ENCODE data around the gene NAB1. TPM values are rescaled to one million over a fixed set of nuclear protein-coding genes. Genes with fewer than 3 reads are reported as not detected.

The NAB1 gene
- total RNA-seq, 1 donor from 2014 or later: 71.5 TPM

GRCh38 chr2:190723397-190724090, 74.7 kb downstream of the NAB1 start:
- H3K36me3 ChIP-seq: no peaks in the 10 kb centered on the region
- no peaks in the 10 kb centered on the region for H3K27me3 ChIP-seq
- no peak overlapping the region for H3K4me3 ChIP-seq
- no peak for DNase-seq (ENCODE audit: low spot score)
- H3K9me3 Mint-ChIP-seq: no peaks in the 10 kb centered on the region
- no peaks in the 10 kb centered on the region for H3K9me3 ChIP-seq (ENCODE audit: low read depth)
- peaks cover 8% of the 10 kb centered on the region for H3K4me1 ChIP-seq
- H3K4me1 Mint-ChIP-seq: peaks cover 2% of the 10 kb centered on the region
- peaks cover 1% of the 10 kb centered on the region for H3K36me3 Mint-ChIP-seq
- H3K27me3 Mint-ChIP-seq (ENCODE audit: insufficient read depth, low read depth): no peaks in the 10 kb centered on the region
- TF ChIP-seq EZH2phosphoT487 (IDR thresholded peaks at IDR 0.05) (no peak), EZH2 (IDR thresholded peaks at IDR 0.05) (no peak), CTCF (IDR thresholded peaks at IDR 0.05) (no peak)
- peak overlapping the region; percentile 58 for H2AFZ ChIP-seq (replicated peaks)
- H3F3A ChIP-seq (ENCODE audit: low read depth): no peaks in the 10 kb centered on the region
- no peak overlapping the region for H3K4me2 ChIP-seq
- H3K9ac ChIP-seq: no peak overlapping the region
- no peak overlapping the region for H3K27ac Mint-ChIP-seq
- no peak overlapping the region for H3K27ac ChIP-seq
- no peaks in the 10 kb centered on the region for H3K79me2 ChIP-seq (ENCODE audit: low read depth)
- H4K20me1 ChIP-seq (ENCODE audit: low read depth): no peaks in the 10 kb centered on the region
- H3K4me3 Mint-ChIP-seq: no peak overlapping the region

DNA sequence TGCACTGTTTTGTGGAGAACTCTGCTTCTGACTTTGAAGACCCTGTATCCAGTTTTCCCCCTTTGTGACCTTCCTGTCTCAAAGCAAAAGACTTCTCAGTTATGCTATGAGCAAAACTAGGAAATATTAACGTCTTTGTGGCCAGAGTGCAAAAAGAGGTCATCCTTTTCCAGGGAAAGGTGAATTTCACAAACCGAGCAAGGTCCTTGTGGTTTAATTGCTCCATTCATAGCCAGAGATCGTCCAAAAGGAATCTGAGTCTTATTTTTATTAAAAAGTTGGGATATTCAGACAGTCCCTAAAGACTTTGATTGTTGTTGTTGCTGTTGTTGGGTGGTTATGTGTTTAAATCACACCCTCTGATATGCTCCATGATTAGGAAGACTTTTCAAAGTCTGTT, 77.4 kb downstream of the NAB1 start:
- H3K27me3 ChIP-seq: no peaks in the 10 kb centered on the region
- H3K9me3 Mint-ChIP-seq: no peaks in the 10 kb centered on the region
- H3K4me1 ChIP-seq: peaks cover 22% of the 10 kb centered on the region
- no peaks in the 10 kb centered on the region for H3K79me2 ChIP-seq (ENCODE audit: low read depth)
- H3K27me3 Mint-ChIP-seq (ENCODE audit: insufficient read depth, low read depth): no peaks in the 10 kb centered on the region
- no peaks in the 10 kb centered on the region for H3F3A ChIP-seq (ENCODE audit: low read depth)
- TF ChIP-seq EZH2 (IDR thresholded peaks at IDR 0.05) (no peak), EZH2phosphoT487 (IDR thresholded peaks at IDR 0.05) (no peak)
- H3K4me3 ChIP-seq: no peak overlapping the region
- H3K9ac ChIP-seq: no peak overlapping the region
- H3K36me3 Mint-ChIP-seq: peaks cover 1% of the 10 kb centered on the region
- H2AFZ ChIP-seq (replicated peaks): no peak overlapping the region
- no peak overlapping the region for H3K27ac ChIP-seq
- DNase-seq (ENCODE audit: low spot score): no peak
- no peak overlapping the region for H3K27ac Mint-ChIP-seq
- no peaks in the 10 kb centered on the region for H4K20me1 ChIP-seq (ENCODE audit: low read depth)
- H3K9me3 ChIP-seq (ENCODE audit: low read depth): no peaks in the 10 kb centered on the region
- no peak overlapping the region for H3K4me2 ChIP-seq
- no peaks in the 10 kb centered on the region for H3K36me3 ChIP-seq
- peaks cover 6% of the 10 kb centered on the region for H3K4me1 Mint-ChIP-seq
- no peak overlapping the region for H3K4me3 Mint-ChIP-seq

GRCh38 chr2:190736355-190736754, 87.5 kb downstream of the NAB1 start:
- Histone ChIP-seq H3K27ac (no peak overlapping the region), H3K27me3 (no peaks in the 10 kb centered on the region), H4K20me1 (ENCODE audit: low read depth) (no peaks in the 10 kb centered on the region), H3K36me3 (no peaks in the 10 kb centered on the region), H3K4me1 (peaks cover 6% of the 10 kb centered on the region), H3F3A (ENCODE audit: low read depth) (no peaks in the 10 kb centered on the region), H2AFZ (replicated peaks) (no peak overlapping the region), H3K79me2 (ENCODE audit: low read depth) (no peaks in the 10 kb centered on the region), H3K9me3 (ENCODE audit: low read depth) (no peaks in the 10 kb centered on the region), H3K9ac (no peak overlapping the region), H3K4me2 (no peak overlapping the region), H3K4me3 (no peak overlapping the region)
- Mint-ChIP-seq H3K9me3 (peaks cover 5% of the 10 kb centered on the region), H3K4me3 (no peak overlapping the region), H3K27ac (no peak overlapping the region), H3K36me3 (no peaks in the 10 kb centered on the region), H3K4me1 (peaks cover 2% of the 10 kb centered on the region), H3K27me3 (ENCODE audit: insufficient read depth, low read depth) (no peaks in the 10 kb centered on the region)
- no peak for DNase-seq (ENCODE audit: low spot score)
- no peak for TF ChIP-seq CTCF (IDR thresholded peaks at IDR 0.05)
- no peak for TF ChIP-seq EZH2phosphoT487 (IDR thresholded peaks at IDR 0.05)
- TF ChIP-seq EZH2 (IDR thresholded peaks at IDR 0.05): no peak

DNA sequence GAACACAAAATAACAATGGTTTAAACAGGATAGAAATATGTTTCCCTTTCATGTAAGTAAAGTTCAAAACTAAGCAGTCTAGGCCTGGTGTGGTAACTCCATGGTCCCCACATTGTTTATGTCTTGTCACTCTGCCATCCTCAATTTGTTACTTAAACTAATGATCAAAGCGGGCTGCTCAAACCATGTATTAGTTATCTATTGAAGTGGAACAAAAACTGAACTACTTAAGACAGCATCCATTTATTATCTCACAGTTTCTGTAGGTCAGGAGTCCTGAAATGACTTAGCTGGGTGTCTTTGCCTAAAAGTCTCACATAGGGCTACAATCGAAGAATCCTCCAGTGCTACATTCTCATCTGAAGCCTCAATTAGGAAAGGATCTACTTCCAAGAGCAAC, 91.6 kb downstream of the NAB1 start:
- TF ChIP-seq CTCF (IDR thresholded peaks at IDR 0.05) (no peak), EZH2 (IDR thresholded peaks at IDR 0.05) (no peak), EZH2phosphoT487 (IDR thresholded peaks at IDR 0.05) (no peak)
- H3K4me3 ChIP-seq: no peak overlapping the region
- Mint-ChIP-seq H3K36me3 (no peaks in the 10 kb centered on the region), H3K27ac (no peak overlapping the region), H3K27me3 (ENCODE audit: insufficient read depth, low read depth) (no peaks in the 10 kb centered on the region), H3K9me3 (peaks cover 14% of the 10 kb centered on the region), H3K4me1 (peaks cover 2% of the 10 kb centered on the region), H3K4me3 (no peak overlapping the region)
- no peak overlapping the region for H3K9ac ChIP-seq
- no peak overlapping the region for H3K27ac ChIP-seq
- H3K36me3 ChIP-seq: no peaks in the 10 kb centered on the region
- no peaks in the 10 kb centered on the region for H3K79me2 ChIP-seq (ENCODE audit: low read depth)
- no peaks in the 10 kb centered on the region for H4K20me1 ChIP-seq (ENCODE audit: low read depth)
- no peaks in the 10 kb centered on the region for H3K27me3 ChIP-seq
- H3K4me2 ChIP-seq: no peak overlapping the region
- H3F3A ChIP-seq (ENCODE audit: low read depth): no peaks in the 10 kb centered on the region
- no peak overlapping the region for H2AFZ ChIP-seq (replicated peaks)
- H3K9me3 ChIP-seq (ENCODE audit: low read depth): no peaks in the 10 kb centered on the region
- no peak for DNase-seq (ENCODE audit: low spot score)
- H3K4me1 ChIP-seq: peaks cover 6% of the 10 kb centered on the region
